T-helper 1 cell treated with Interleukin-12 subunit alpha and Interleukin-12 subunit beta and Interleukin-4 antibody, amounts not matched to agents 30 ng/mL and 1 ng/mL, for 36 hours (primary cell): ENCODE results near the gene ZNF835. TPM values are rescaled to one million over a fixed set of nuclear protein-coding genes. Genes with fewer than 3 reads are reported as not detected.
"Not testable (repeated sequence)": the region's sequence is repeated elsewhere in the genome, so short reads cannot be mapped to it uniquely, and the experiment has no call there.

Source experiments
- intact Hi-C: fragments of 100-400 bp; cut with micrococcal nuclease; formaldehyde crosslinking; loops from one replicate; pipeline ENCODE4 v1.15.1; 2024
- total RNA-seq: library from RNA; stranded (reverse); gene quantifications from 2 replicates; pipeline ENCODE4 v1.2.3, GENCODE V29; 2022

The ZNF835 gene
- 0.10 and 0.20 TPM in 2 replicates for total RNA-seq

GRCh38 chr19:56671613-56671994 is at the start of gene ZNF835:
ZNF835 (minus strand) TSS chr19:56671757; CDS start chr19:56665198, 6,559 bp downstream.
- intact Hi-C loops = no loop called here

DNA sequence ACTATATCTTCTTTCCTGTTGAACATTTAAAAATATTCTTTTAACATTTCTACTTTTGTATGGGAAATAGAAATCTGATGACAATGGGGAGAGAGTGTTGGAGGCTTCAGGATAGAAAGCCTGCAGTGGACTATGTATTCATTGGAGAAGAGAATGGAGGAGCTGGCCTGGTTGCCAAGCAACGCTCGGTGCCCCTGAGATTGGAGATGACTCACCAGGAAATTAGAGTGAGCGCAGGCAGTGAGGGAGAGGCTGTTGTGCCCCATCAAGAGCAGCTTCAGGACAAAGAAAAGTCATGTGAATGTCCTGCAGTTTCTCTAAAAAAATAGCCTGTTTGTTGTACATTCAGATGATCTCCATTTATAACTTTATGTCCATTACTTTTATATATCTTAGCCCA is 48.7 kb upstream of the ZNF835 start:
- intact Hi-C loops = no loop called here

- intact Hi-C loops = no loop called here
These were observed 46.7 kb upstream of the ZNF835 start for GRCh38 chr19:56718231-56718630.

DNA sequence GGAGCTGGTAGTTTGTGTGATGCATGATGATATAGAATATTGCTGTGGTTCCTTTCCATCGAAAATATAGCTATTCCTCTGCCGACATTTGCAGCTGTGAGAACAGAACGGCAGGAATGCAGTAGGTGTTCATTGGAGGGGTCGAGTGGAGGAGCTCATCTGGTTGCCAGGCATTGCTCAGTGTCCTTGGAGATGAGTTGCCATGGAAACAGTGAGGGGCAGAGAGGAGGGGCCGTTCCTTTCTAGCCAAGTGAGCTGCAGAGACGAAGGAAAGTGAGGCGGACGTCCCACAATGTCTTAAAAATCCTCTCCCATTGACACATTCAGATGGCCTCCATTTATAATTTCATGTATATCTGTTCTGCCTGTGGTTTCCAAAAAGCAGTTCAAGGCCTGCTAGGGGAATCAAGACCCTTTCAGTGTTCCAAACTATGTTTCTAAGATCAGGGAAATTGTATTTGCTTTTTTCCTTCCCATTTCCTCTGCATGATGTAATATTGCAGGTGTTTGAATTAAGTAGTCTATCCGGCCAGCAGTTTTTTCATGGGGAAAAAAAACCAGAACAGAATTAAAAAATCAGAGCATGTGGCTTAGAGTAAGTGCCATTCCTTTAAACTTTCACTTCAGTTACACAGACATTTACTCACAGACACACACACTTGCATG is 41.2 kb upstream of the ZNF835 start:
- intact Hi-C loops = no loop called here

GRCh38 chr19:56710437-56710836 is 38.9 kb upstream of the ZNF835 start:
- intact Hi-C loops = no loop called here

- intact Hi-C loops = no loop called here
These were observed 36.3 kb upstream of the ZNF835 start for GRCh38 chr19:56707821-56708220.

DNA sequence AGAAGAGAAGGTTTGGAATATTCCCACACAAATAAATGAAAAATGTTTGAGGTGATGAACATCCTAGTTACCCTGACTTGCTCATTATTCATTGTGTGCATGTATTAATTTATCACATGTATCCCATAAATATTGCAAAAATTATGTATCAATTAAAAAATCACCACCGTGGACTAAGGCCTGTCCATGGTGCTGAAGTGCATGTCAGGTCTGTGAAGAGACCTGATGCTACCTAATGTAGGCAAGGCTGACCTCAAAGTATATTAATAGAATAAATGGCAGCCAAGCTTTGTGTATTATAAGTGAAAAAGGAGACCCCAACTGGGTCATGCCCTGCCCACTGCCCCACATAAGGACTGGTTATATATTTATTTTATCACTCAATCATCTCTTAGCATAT is 34.4 kb upstream of the ZNF835 start:
- intact Hi-C loops = no loop called here

GRCh38 chr19:56701895-56702294 is 30.3 kb upstream of the ZNF835 start:
- intact Hi-C loops = no loop called here

- intact Hi-C loops = no loop called here
These were observed 28.0 kb upstream of the ZNF835 start for GRCh38 chr19:56699552-56699951.

DNA sequence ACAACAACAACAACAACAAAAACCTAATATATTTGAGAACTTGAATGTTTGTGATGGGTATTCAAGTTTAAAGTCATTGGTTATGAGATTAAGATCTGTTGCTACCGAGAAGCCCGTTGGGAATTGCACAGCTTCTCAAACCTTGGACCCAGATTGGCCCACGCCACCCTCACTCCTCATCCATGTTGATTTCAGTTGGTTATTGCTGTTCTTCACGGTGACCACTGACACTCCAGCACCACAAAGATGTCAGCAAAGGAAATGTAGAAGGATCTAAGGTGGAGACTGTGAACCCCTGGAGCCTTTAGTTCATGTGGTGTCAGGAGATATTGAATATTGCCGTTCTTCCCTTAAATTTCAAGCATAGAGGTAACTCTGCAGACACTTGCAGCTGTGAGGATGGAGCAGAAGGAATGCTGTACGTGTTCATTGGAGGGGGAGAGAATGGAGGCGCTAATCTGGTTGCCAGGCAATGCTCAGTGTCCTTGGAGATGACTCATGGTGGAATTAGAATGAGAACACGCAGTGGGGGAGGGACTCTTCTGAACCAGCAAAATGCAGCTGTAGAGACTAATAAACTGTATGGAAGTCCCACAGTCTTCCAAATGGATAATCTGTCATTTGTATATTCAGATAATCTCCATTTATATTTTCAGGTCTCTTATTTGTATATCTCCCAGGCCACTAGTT is 20.8 kb upstream of the ZNF835 start:
- intact Hi-C loops = no loop called here

GRCh38 chr19:56690670-56691069 is 19.1 kb upstream of the ZNF835 start:
- intact Hi-C loops = no loop called here

DNA sequence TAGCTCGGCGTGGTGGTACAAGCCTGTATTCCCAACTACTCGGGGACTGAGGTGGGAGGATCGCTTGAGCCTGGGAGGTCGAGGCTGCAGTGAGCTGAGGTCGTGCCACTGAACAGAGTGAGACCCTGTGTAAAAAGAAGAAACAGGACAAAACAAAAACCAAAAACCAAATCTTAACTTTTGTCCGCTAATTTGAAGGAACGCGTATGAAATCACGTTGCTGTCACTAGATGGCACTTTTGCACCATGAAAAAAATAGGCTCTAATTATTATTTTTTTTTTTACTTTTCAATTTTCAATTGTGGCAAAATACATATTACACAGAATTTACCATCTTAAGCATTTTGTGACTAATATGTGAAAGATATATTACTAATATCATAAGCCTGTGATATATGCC is 17.6 kb upstream of the ZNF835 start:
- intact Hi-C loops = no loop called here

- intact Hi-C loops = no loop called here
These were observed 15.5 kb upstream of the ZNF835 start for GRCh38 chr19:56687031-56687430.

- intact Hi-C loops = no loop called here
These were observed 11.6 kb upstream of the ZNF835 start for GRCh38 chr19:56683116-56683515.

DNA sequence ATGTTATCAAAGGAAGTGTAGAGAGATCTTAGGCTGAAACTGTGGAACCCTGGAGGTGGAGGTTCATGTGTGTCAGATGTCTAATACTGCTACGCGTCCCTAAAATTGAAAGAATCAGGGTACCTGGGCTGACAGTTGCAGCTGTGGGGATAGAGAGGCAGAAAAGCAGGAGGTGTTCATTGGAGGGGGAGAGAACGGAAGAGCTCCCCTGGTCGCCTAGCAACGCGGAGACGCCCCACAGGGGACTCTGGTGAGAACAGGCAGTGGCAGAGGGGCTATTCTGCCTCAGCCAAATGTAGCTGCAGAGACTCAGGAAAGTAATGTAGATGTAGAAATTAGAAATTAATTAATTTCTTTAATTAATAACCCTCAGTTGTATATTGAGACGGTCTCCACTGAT is 10.1 kb upstream of the ZNF835 start:
- intact Hi-C loops = no loop called here

GRCh38 chr19:56678205-56678604 is 6.6 kb upstream of the ZNF835 start:
- intact Hi-C loops = no loop called here

- intact Hi-C loops = not testable (repeated sequence)
These were observed 1.1 kb upstream of the ZNF835 start for GRCh38 chr19:56672610-56673009.

DNA sequence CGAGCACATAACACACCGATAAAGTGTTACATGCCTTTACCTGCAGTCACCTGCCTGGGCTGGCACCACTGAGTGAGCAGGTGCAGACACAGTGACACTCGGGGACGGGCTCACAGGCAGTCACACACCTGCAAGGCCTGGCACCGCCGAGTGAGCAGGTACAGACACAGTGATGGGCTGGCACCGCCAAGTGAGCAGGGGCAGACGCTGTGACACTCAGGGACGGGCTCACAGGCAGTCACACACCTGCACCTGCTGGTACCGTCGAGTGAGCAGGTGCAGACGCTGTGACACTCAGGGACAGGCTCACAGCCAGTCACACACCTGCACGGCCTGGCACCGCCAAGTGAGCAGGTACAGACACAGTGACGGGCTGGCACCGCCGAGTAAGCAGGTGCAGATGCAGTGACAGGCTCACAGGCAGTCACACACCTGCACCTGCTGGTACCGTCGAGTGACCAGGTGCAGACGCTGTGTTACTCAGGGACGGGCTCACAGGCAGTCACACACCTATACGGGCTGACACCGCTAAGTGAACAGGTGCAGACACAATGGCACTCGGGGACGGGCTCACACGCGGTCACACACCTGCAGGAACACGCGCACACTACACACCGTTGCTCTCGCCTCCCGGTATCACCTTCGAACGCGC is 470 bp downstream of the ZNF835 start:
- intact Hi-C loops = no loop called here

GRCh38 chr19:56670401-56670960 is 1.1 kb downstream of the ZNF835 start:
- intact Hi-C loops = no loop called here

GRCh38 chr19:56668676-56669075 is 2.9 kb downstream of the ZNF835 start:
- intact Hi-C loops = no loop called here

DNA sequence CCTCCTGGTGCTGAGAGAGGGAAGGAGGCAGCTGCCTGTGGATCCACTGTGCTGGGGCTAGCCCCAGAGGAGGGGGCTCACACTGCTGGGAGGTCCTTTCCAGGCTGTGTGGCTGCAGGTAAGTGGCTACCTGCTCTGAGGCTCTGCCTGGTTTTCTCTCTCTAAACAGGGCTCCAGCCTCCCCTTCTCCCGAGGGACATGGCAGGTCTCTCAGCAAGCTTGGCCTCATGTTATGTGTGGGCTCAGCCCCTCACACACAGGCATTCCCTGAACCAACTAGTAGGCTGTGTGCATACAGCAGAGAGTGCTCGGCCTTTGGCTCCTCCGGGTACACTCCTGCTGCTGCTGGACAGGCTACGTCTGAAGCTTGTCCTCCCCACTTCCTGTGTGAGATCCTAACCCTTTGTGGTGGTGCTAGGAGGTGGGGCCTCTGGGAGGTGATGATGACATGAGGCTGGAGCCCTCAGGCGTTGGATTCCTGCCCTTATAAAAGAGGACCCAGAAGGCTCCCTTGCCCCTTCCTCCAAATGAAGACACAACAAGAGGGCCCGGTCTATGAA is 4.2 kb downstream of the ZNF835 start:
- intact Hi-C loops = no loop called here

- intact Hi-C loops = loop anchor here (5.0 kb wide), 1 partner anchor 397 kb away; no protein-coding TSS in a partner anchor
These were observed 7.0 kb downstream of the ZNF835 start for GRCh38 chr19:56664511-56664910.
